HG03565 (cell line): ENCODE results near the gene PADI1.

Experiments used
- ATAC-seq: cut with Tn5 transposase; IDR thresholded peaks from one replicate; pipeline ENCODE4 v1.9.1; 2021; ENCODE audit warnings: mild to moderate bottlenecking, moderate library complexity; ENCODE audit not compliant: unreplicated experiment

Gene PADI1

GRCh38 chr1:17270891-17271765, 66.2 kb downstream of the PADI1 start:
- ATAC-seq, result no peak

- ATAC-seq, result no peak
Observed at GRCh38 chr1:17272066-17272465, 67.1 kb downstream of the PADI1 start.

GRCh38 chr1:17272646-17273045, 67.7 kb downstream of the PADI1 start:
- no peak for ATAC-seq

- ATAC-seq, result no peak
Observed at GRCh38 chr1:17273096-17273495, 68.2 kb downstream of the PADI1 start.

GRCh38 chr1:17274186-17275170, 69.5 kb downstream of the PADI1 start:
- no peak for ATAC-seq

DNA sequence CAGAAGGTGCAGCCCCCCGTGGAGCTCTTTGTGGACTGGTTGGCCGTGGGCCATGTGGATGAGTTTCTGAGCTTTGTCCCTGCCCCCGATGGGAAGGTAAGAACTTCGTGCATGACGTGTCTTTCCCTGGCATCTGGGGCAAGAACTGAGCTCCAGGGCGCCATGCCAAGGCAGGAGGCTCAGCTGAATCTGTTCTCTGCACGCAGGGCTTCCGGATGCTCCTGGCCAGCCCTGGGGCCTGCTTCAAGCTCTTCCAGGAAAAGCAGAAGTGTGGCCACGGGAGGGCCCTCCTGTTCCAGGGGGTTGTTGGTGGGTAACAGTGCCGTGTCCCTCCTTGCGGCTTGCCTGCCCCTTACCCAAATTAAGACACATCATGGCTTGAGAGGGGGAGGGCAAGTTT, 71.6 kb downstream of the PADI1 start:
- no peak for ATAC-seq

GRCh38 chr1:17277511-17278159, 72.7 kb downstream of the PADI1 start:
- no peak for ATAC-seq

- ATAC-seq, result no peak
Observed at GRCh38 chr1:17278996-17279830, 74.3 kb downstream of the PADI1 start.

- ATAC-seq, result no peak
Observed at GRCh38 chr1:17280436-17280835, 75.5 kb downstream of the PADI1 start.

DNA sequence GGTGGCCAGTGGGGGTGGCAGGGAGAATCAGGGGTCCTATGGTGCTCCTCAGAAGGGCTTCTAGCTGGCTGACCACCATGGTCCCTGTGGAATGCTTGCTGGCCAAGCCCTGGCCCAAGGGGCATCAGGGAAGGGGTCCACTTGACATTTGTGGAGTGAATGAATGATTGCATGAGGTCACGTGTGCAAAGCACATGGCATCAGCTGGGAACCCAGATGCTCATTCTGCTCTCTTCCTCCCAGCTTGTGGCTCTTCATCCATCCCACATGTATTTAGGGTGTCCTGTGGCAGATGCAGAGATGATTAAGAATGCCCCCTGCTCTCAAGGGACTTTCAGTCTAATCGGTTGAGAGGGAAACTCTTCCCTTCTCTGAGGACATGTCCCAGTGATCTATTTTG, 76.0 kb downstream of the PADI1 start:
- no peak for ATAC-seq

GRCh38 chr1:17281775-17282181, 76.8 kb downstream of the PADI1 start:
- ATAC-seq, result no peak

DNA sequence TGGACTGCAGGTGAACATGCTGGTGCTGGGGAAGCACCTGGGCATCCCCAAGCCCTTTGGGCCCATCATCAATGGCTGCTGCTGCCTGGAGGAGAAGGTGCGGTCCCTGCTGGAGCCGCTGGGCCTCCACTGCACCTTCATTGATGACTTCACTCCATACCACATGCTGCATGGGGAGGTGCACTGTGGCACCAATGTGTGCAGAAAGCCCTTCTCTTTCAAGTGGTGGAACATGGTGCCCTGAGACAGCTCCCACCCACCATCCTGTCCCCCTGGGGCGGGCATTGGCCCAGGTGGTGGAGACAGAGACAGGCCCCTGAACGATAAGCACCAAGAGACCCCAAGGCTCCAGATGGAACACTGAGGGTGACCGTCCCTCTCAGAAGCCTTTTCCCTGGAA, 77.9 kb downstream of the PADI1 start:
- ATAC-seq, result no peak

GRCh38 chr1:17286646-17287045, 81.7 kb downstream of the PADI1 start:
- ATAC-seq, result no peak

- ATAC-seq, result no peak
Observed at GRCh38 chr1:17287130-17287776, 82.3 kb downstream of the PADI1 start.

- no peak for ATAC-seq
Observed at GRCh38 chr1:17289721-17290120, 84.8 kb downstream of the PADI1 start.

- ATAC-seq, result no peak
Observed at GRCh38 chr1:17290553-17290952, 85.6 kb downstream of the PADI1 start.

DNA sequence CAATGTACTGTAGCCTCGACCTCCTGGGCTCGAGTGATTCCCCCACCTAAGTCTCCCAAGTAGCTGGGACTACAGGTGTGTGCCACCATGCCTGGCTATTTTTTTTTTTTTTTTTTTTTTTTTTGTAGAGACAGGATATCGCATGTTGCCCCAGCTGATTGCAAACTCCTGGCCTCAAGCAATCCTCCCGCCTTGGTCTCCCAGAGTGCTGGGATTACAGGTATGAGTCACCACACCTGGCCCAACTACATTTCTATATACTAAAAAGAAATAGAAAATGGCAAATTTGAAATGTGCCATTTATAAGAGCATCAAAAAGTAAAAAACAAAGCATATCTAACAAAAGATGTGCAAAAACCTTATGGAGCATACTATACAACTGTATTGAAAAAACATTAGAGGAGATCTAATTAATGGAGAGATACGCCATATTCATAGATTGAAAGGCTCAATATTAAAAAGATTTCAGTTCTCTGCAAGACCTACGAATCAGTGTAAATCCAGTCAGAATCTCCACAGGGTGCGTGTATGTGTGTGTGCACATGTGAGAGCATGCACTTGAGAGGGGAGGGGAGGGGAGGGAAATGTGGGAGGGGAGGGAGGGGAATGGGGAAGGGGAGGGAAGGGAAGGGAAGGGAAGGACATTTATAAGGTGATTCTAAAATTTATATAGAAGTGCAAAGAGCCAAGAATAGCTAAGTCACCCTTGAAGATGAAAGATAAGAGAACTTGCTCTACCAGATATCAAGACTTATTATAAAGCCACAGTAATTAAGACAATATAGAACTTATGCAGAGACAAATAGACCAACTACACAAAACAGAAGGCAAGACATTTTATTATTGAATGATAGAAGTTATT, 87.6 kb downstream of the PADI1 start:
- no peak for ATAC-seq

DNA sequence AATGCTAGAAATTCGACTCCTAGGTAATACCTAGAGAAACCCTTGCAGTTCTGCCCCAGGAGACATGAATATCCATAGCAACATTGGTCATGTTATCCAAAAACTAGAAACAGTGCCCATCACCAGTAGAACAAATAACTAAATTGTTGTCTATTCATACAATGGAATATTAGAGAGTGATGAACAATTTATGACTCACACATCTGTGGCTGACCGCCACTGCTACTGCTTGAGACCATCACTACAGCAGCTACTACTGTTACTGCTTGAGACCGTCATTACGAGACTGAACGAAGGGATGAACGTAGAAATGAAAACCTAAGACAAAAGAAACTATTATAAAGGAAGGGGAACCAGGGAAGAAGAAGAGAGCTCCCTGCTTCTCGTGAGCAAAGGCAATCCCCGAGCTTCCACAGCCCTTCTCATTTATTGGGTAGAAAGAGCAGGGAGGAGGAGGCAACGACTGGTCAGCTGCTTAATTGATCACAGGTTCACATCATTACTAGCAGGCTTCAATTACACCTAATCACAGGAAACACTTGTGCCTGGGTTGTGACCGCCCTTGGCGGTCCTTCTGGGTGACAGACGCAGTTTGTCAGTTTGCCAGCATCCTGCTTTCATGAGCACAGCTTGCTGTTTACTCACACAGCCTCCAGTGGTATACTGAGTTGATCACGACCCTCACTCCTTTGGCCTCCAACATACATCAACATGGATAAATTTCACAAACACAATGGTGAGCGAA, 88.9 kb downstream of the PADI1 start:
- no peak for ATAC-seq
